IPS DF 6.9 (cell line): ENCODE data around the gene FBXL7.

Experiments used
- DNase-seq: peaks from one replicate; pipeline ENCODE4 v3.0.0-alpha.2; 2013; ENCODE audit warnings: low read depth, low spot score
- H3K27ac ChIP-seq: one replicate; pipeline ENCODE4 v1.5.1; 2013; ENCODE audit warnings: low read length, control low read depth
- H3K27me3 ChIP-seq: 2 replicates; pipeline ENCODE4 v1.6.1; 2013; ENCODE audit warnings: mild to moderate bottlenecking, low read length; ENCODE audit not compliant: control insufficient read depth, insufficient read depth
- H3K36me3 ChIP-seq: 2 replicates; pipeline ENCODE4 v1.6.1; 2013; ENCODE audit warnings: low read length; ENCODE audit not compliant: control insufficient read depth, insufficient read depth
- H3K4me1 ChIP-seq: 2 replicates; pipeline ENCODE4 v1.6.1; 2013; ENCODE audit warnings: low read length; ENCODE audit not compliant: control insufficient read depth, insufficient read depth
- H3K4me3 ChIP-seq: 2 replicates; pipeline ENCODE4 v1.5.1; 2013; ENCODE audit warnings: mild to moderate bottlenecking, low read length
- H3K9me3 ChIP-seq: 2 replicates; pipeline ENCODE4 v1.6.1; 2013; ENCODE audit warnings: low read length, inconsistent platforms; ENCODE audit not compliant: control insufficient read depth, insufficient read depth
- WGBS: extraction: QIAGEN DNeasy Blood & Tissue Kit; methylation state at CpG from one replicate; pipeline ENCODE4 v1.1.7; 2013; ENCODE audit warnings: mixed read lengths, missing lambda C conversion rate; ENCODE audit not compliant: insufficient read length, insufficient coverage; 5-methylcytosine and 5-hydroxymethylcytosine counted together

The FBXL7 gene

DNA sequence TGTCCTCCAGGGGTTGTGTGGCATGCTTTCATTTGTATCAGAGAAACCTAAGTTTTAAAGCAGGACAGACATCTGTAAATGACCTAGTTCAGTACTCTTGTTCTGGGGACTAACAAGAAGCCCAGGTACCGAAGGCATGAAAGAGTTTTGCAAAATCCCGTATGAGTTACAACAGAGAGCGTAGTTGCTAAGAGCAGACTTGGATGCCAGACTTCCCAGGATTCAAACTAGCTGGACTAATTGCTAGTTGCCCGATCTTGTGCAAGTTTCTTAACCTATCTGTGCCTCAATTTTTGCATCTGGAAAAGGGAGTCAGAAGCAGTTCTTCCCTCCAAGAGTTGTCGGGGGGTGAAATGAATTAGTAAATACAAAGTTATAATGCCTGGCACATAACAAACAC is 20.9 kb downstream of the FBXL7 start:
- WGBS, result no CpG with 5 or more reads among the region's 5 CpGs
- no peak for DNase-seq

DNA sequence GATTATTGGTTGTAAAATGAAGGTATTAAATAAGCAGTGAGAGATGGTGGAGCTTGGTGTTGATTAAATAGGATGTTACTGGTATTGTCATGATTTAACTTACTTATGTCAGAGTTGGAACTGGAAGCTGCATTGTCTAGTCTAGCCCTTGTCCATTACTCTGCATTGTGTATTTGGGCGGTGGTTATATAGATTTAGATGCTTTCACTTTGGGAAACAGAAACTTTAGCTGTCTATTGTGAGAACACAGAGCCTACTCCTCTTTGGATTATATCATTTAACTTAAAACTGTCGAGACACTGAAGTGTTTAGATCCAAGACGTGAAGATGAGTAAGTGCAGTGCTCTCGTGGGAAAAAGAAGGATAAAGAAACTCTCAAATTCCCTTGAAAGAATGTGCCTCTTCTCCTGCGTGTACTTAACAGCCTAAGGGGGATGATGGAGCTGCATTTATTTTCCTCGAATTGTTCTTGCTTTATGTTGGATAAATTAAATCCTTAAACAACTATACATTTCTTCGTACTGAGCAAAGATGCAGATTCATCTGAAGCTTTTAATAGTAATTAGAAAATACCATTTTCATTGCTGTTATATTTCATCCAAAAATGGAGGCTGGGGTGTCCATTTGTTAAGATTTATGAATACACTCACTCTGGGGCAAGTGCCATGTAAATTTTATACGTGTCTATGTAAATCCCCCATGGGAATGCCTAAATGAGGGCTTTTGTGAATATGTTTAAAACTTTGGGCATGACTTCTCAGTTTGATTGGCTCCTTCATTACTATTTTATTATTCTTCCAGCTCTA is 21.6 kb downstream of the FBXL7 start:
- no CpG with 5 or more reads among the region's 8 CpGs for WGBS
- DNase-seq, result no peak
- Histone ChIP-seq H3K27me3 (no peaks in the 10 kb centered on the region), H3K4me3 (no peak overlapping the region), H3K9me3 (no peaks in the 10 kb centered on the region), H3K4me1 (no peaks in the 10 kb centered on the region; the same call in 1 of the 2 replicates), H3K27ac (no peak overlapping the region), H3K36me3 (no peaks in the 10 kb centered on the region)

More for the DNA sequence above, 20.9 kb downstream of the FBXL7 start:
- Histone ChIP-seq H3K27me3 (no peaks in the 10 kb centered on the region), H3K36me3 (no peaks in the 10 kb centered on the region), H3K9me3 (no peaks in the 10 kb centered on the region), H3K4me3 (no peak overlapping the region), H3K4me1 (no peaks in the 10 kb centered on the region; the same call in 1 of the 2 replicates), H3K27ac (no peak overlapping the region)

DNA sequence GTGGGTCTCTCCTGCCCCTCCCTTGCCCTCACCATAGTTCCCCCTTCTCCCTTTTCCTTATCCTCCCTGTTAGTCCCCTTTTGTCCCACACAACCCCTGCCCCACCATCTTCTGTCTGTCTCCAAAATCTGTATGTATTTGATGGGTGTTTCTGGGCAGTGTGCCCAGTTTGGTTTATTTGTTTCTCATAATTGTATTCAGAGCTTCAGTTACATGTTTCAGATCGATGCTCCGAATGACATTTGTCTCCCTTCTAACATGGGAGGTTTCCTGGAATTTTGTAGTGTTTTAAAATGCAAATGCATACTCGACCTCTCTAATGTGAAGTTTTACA is 22.2 kb downstream of the FBXL7 start:
- no peak overlapping the region for H3K27ac ChIP-seq
- H3K9me3 ChIP-seq, result no peaks in the 10 kb centered on the region
- no peak for DNase-seq
- H3K27me3 ChIP-seq, result no peaks in the 10 kb centered on the region
- no CpG with 5 or more reads among the region's 3 CpGs for WGBS
- H3K4me1 ChIP-seq, result no peaks in the 10 kb centered on the region; the same call in 1 of the 2 replicates
- H3K36me3 ChIP-seq, result no peaks in the 10 kb centered on the region
- H3K4me3 ChIP-seq, result no peak overlapping the region

DNA sequence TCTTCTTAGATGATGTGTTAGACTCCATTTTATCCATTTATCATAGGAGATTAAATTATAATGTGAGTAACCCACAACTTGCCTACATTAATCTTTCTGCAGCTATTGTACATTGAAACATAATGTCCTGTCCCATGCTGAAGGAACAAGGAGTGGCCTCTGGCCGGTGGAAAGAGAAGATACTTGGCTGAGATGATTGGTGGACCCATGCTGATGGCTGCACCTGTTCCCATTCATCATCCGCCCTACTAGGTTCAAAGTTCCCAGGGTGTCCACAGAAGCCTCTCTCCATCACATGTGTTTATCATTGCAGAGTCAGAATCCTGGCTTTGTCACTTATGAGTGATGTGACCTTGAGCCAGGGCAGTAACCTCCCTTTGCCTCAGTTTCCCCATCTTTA is 24.7 kb downstream of the FBXL7 start:
- H3K4me1 ChIP-seq, result no peaks in the 10 kb centered on the region; the same call in 1 of the 2 replicates
- no peak for DNase-seq
- H3K36me3 ChIP-seq, result no peaks in the 10 kb centered on the region
- no peak overlapping the region for H3K4me3 ChIP-seq
- no peaks in the 10 kb centered on the region for H3K9me3 ChIP-seq
- no CpG with 5 or more reads among the region's 2 CpGs for WGBS
- no peak overlapping the region for H3K27ac ChIP-seq
- H3K27me3 ChIP-seq, result no peaks in the 10 kb centered on the region

DNA sequence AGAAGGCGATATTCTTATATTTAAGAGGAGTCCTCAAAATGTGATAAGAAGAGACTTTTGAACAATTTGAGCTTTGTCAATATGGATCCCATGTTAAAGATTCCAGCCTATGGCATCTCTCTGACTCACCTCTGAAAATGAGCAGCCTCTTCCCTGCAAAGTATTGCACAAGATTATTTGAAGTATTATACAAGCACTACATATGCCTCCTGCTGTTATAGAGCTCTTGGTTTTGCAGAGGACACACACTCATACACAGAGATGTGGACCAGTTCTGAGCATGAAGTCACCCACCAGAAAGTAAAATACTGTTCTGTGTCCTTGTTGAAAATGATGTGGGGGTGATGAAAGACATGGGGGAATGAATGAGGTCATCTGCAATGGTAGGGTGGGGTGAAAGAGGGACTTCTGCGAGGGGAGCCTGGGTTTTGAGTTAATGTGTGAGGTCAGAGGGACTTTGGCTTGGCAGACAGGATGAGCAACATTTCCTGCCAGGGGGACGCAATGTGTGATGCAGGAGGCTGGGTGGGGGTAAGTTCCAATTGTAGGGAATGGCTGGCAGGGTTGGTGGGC is 25.8 kb downstream of the FBXL7 start:
- Histone ChIP-seq H3K9me3 (no peaks in the 10 kb centered on the region), H3K27me3 (no peaks in the 10 kb centered on the region), H3K4me1 (no peaks in the 10 kb centered on the region; the same call in 1 of the 2 replicates), H3K4me3 (no peak overlapping the region), H3K36me3 (no peaks in the 10 kb centered on the region), H3K27ac (no peak overlapping the region)
- DNase-seq, result no peak
- no CpG with 5 or more reads among the region's 3 CpGs for WGBS

DNA sequence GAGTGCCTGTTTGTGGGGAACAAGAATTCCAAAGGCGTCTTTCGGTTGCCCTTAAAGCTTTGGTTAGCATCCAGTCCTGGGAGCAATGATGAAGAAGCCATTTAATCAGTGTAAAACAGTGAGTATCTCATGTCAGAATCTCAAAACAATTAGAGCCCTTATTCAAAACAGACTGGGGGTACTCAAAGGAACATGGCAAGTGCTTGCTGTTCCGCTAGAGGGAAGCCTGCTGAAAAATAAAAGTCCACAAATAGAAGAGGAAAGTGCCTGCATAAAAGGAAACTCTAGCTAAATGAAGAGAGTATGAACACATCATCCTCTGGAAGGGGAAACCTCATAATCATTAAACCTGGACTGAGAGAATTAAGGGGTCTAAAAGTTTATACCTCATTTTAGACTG is 26.4 kb downstream of the FBXL7 start:
- Histone ChIP-seq H3K4me3 (no peak overlapping the region), H3K27ac (no peak overlapping the region), H3K4me1 (no peaks in the 10 kb centered on the region; the same call in 1 of the 2 replicates), H3K36me3 (no peaks in the 10 kb centered on the region), H3K9me3 (no peaks in the 10 kb centered on the region), H3K27me3 (no peaks in the 10 kb centered on the region)
- DNase-seq, result no peak
- no CpG with 5 or more reads among the region's 3 CpGs for WGBS

DNA sequence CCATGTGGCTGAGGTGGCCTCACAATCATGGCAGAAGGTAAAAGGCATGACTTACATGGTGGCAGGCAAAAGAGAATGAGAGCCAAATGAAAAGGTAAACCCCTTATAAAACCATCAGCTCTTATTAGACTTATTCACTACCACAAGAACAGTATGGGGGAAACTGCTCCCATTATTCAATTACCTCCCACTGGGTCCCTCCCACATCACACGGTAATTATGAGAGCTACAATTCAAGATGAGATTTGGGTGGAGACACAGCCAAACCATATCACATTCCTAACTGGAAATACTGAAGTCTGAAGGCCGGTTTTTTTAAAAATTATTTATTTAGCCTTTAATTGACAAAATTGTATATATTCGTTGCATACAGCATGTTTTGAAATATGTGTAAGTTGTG is 28.5 kb downstream of the FBXL7 start:
- Histone ChIP-seq H3K4me1 (no peaks in the 10 kb centered on the region), H3K4me3 (no peak overlapping the region), H3K27me3 (no peaks in the 10 kb centered on the region), H3K27ac (no peak overlapping the region), H3K9me3 (no peaks in the 10 kb centered on the region), H3K36me3 (no peaks in the 10 kb centered on the region)
- WGBS, result no CpG with 5 or more reads among the region's 3 CpGs
- DNase-seq, result no peak

DNA sequence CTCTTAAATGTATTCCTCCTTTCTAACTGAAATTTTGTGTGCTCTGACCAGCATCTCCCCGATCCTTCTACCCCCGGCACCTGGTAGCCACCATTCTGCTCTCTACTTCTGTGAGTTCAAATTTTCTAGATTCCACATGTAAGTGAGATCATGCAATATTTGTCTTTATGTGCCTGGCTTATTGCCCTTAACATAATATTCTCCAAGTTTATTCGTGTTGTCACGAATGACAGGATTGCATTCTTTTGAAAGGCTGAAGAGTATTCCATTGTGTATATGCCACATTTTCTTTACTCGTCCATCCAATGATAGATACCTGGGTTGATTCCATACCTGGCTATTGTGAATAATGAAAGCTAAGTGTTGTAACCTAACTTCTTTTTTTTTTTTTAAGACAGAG is 29.0 kb downstream of the FBXL7 start:
- Histone ChIP-seq H3K27ac (no peak overlapping the region), H3K27me3 (no peaks in the 10 kb centered on the region), H3K4me3 (no peak overlapping the region), H3K9me3 (no peaks in the 10 kb centered on the region), H3K36me3 (no peaks in the 10 kb centered on the region), H3K4me1 (no peaks in the 10 kb centered on the region)
- no peak for DNase-seq
- WGBS, result no CpG with 5 or more reads among the region's 5 CpGs

DNA sequence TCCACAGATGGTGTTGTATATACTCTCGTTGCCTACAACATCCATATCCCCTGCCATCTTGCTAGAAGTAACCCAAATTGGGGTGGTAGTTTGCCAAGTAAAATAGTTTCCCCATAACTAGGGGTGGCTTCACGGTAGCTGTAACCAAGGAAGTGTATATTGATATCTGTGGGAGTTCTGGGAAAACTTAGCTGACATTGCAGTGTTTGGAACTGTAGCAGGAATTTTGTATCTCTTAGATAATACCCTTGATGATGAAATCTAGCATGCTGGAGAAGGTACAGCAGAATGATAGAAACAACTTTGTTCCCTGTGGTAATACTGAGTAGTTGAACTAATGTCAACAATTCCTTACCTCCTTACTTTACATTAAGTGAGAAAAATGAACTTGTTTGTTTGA is 29.8 kb downstream of the FBXL7 start:
- H3K36me3 ChIP-seq, result no peaks in the 10 kb centered on the region
- H3K27ac ChIP-seq, result no peak overlapping the region
- no peaks in the 10 kb centered on the region for H3K9me3 ChIP-seq
- DNase-seq, result no peak
- no peaks in the 10 kb centered on the region for H3K4me1 ChIP-seq
- WGBS, result no CpG with 5 or more reads among the region's 2 CpGs
- H3K27me3 ChIP-seq, result no peaks in the 10 kb centered on the region
- no peak overlapping the region for H3K4me3 ChIP-seq

DNA sequence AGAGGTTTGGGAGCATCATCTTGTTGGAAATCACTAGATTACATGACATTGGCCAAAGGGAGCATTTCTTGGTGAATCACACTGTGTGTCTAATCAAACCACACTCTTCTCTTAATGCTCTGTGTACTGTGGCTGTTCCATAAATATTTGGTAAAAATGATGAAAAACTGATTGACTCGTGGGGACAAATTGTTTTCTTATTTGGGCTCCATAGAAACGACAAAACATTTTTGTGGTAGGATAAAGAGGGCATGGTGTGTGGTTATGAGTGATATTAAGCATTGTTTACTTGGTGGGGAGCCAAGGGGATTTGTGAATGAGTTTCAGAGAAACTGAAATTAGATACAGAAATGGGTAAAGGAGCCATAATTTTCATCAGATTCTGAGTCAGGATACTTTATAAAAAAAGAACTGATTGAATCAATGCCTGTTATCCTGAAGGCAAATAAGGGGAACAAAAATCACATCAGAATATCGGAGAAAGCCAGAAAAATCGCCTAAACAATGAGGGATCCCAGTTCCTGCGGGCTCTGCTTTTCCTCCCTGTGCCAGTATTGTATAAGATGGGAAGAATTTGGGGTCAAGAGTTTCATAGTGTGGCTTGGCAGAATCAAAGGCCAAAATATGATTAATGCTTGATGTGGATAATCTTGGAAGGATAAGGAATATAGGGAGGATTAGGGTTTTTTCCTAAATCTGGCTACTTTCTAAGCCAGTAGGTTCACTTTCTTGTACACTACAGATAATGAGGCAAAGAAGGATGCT is 33.3 kb downstream of the FBXL7 start:
- H3K4me3 ChIP-seq, result no peak overlapping the region
- H3K27ac ChIP-seq, result no peak overlapping the region
- no CpG with 5 or more reads among the region's 5 CpGs for WGBS
- H3K9me3 ChIP-seq, result peaks cover 2% of the 10 kb centered on the region; the same call in 1 of the 2 replicates
- DNase-seq, result no peak
- no peaks in the 10 kb centered on the region for H3K36me3 ChIP-seq
- H3K4me1 ChIP-seq, result no peaks in the 10 kb centered on the region; the same call in 1 of the 2 replicates
- no peaks in the 10 kb centered on the region for H3K27me3 ChIP-seq
